Right renal pelvis (tissue), 4 donors: Measurements from ENCODE around the gene REEP1. TPM values are rescaled to one million over a fixed set of nuclear protein-coding genes. Genes with fewer than 3 reads are reported as not detected.

Experiments
- polyA plus RNA-seq, 4 donors: library from polyadenylated mRNA; unstranded; fragments of 120-200 nt; gene quantifications; one replicate each; pipeline ENCODE4 v1.2.1, GENCODE V29; 2013; ENCODE audit not compliant: insufficient read length in 4 of 4

REEP1 gene
- polyA plus RNA-seq, 4 donors, result 3.4 to 4.1 (median 3.5) TPM

Other genes starting within 250 kb of the REEP1 start
- gene POLR1A, start 231.7 kb downstream of the REEP1 start, polyA plus RNA-seq, result 10 to 100 TPM; 18.7 to 22.5 (median 19.8) TPM
- gene PTCD3, start 231.4 kb downstream of the REEP1 start, polyA plus RNA-seq, result 100 to 1,000 TPM; 117 to 141 (median 132) TPM
- gene IMMT, start 142.2 kb downstream of the REEP1 start, polyA plus RNA-seq, result 100 to 1,000 TPM; 101 to 115 (median 110) TPM
- gene MRPL35, start 138.2 kb downstream of the REEP1 start, polyA plus RNA-seq, result 10 to 100 TPM; 46.4 to 61.9 (median 57.2) TPM
- gene KDM3A, start 103.7 kb upstream of the REEP1 start, polyA plus RNA-seq, result 10 to 100 TPM; 54.4 to 59.9 (median 59.3) TPM
- gene CHMP3, start 225.8 kb upstream of the REEP1 start, polyA plus RNA-seq, result 100 to 1,000 TPM; 125 to 150 (median 147) TPM